Mesenchymal stem cell (in vitro differentiated cells and primary cell): ENCODE results near the gene ATP13A5.

ENCODE experiments used
- DNase-seq: peaks from one replicate; pipeline ENCODE4 v3.0.0-alpha.2; 2013
- H2AFZ ChIP-seq: one replicate; pipeline ENCODE4 v1.6.1; 2013; ENCODE audit warnings: low read depth, mild to moderate bottlenecking, control low read depth, inconsistent platforms, low read length, moderate library complexity
- H2AK5ac ChIP-seq: 2 replicates; pipeline ENCODE4 v1.6.1; 2013; ENCODE audit warnings: low read length, moderate library complexity, mild to moderate bottlenecking, inconsistent platforms; ENCODE audit not compliant: severe bottlenecking
- H2BK120ac ChIP-seq: one replicate; pipeline ENCODE4 v1.6.1; 2013; ENCODE audit warnings: low read depth, mild to moderate bottlenecking, inconsistent platforms, low read length, moderate library complexity
- H2BK12ac ChIP-seq, 2 experiments: one replicate each; pipeline ENCODE4 v1.6.1; 2013; ENCODE audit warnings: inconsistent platforms in 2 of 2, low read length in 2 of 2, mild to moderate bottlenecking in 2 of 2, moderate library complexity in 2 of 2, control low read depth in 1 of 2
- H2BK15ac ChIP-seq: one replicate; pipeline ENCODE4 v1.6.1; 2013; ENCODE audit warnings: mild to moderate bottlenecking, low read depth, inconsistent platforms; ENCODE audit not compliant: poor library complexity, severe bottlenecking
- H2BK5ac ChIP-seq: 2 replicates; pipeline ENCODE4 v1.6.1; 2013; ENCODE audit warnings: low read depth, mild to moderate bottlenecking, low read length, control low read depth, inconsistent platforms; ENCODE audit not compliant: poor library complexity, severe bottlenecking
- H3K14ac ChIP-seq, 2 experiments: one replicate each; pipeline ENCODE4 v1.6.1; 2013; ENCODE audit warnings: inconsistent platforms in 2 of 2, low read length in 2 of 2, control low read depth in 1 of 2, mild to moderate bottlenecking in 1 of 2, moderate library complexity in 1 of 2
- H3K18ac ChIP-seq, 2 experiments: one replicate each; pipeline ENCODE4 v1.6.1; 2013; ENCODE audit warnings: inconsistent platforms in 2 of 2, low read length in 2 of 2, control low read depth in 1 of 2, low read depth in 1 of 2, mild to moderate bottlenecking in 1 of 2
- H3K23ac ChIP-seq, 2 experiments: one replicate each; pipeline ENCODE4 v1.6.1; 2013; ENCODE audit warnings: inconsistent platforms in 2 of 2, low read length in 2 of 2, mild to moderate bottlenecking in 2 of 2, moderate library complexity in 2 of 2, control low read depth in 1 of 2
- H3K27ac ChIP-seq: 2 replicates; pipeline ENCODE4 v1.5.1; 2013; ENCODE audit warnings: mild to moderate bottlenecking, moderate library complexity, low read length, control low read depth, inconsistent platforms; ENCODE audit not compliant: poor library complexity, severe bottlenecking
- H3K27me3 ChIP-seq, 2 experiments: 2 replicates each; pipeline versions ENCODE4 v1.6.1 to v1.7.0; 2013; ENCODE audit warnings: low read length in 2 of 2, mild to moderate bottlenecking in 2 of 2, moderate library complexity in 2 of 2, control low read depth in 1 of 2, inconsistent platforms in 1 of 2; ENCODE audit not compliant: control insufficient read depth in 1 of 2, insufficient read depth in 1 of 2
- H3K36me3 ChIP-seq, 2 experiments: 2 replicates each; pipeline versions ENCODE4 v1.6.1 to v1.7.0; 2013; ENCODE audit warnings: low read length in 2 of 2, control low read depth in 1 of 2, inconsistent platforms in 1 of 2, low read depth in 1 of 2, mild to moderate bottlenecking in 1 of 2; ENCODE audit not compliant: insufficient read depth in 2 of 2, control insufficient read depth in 1 of 2
- H3K4ac ChIP-seq, 2 experiments: one replicate each; pipeline ENCODE4 v1.6.1; 2013; ENCODE audit warnings: inconsistent platforms in 2 of 2, low read length in 2 of 2, mild to moderate bottlenecking in 2 of 2, moderate library complexity in 2 of 2, control low read depth in 1 of 2, low read depth in 1 of 2
- H3K4me1 ChIP-seq: 2 replicates; pipeline ENCODE4 v1.6.1; 2013; ENCODE audit warnings: low read depth, low read length, control low read depth; ENCODE audit not compliant: control insufficient read depth, insufficient read depth
- H3K4me2 ChIP-seq: 2 replicates; pipeline ENCODE4 v1.6.1; 2013; ENCODE audit warnings: low read length, mild to moderate bottlenecking, inconsistent platforms; ENCODE audit not compliant: poor library complexity, severe bottlenecking
- H3K4me3 ChIP-seq, 2 experiments: 2 replicates each; pipeline versions ENCODE4 v1.5.1 to v1.7.0; 2013; ENCODE audit warnings: low read length in 2 of 2, mild to moderate bottlenecking in 2 of 2, control low read depth in 1 of 2, low read depth in 1 of 2; ENCODE audit not compliant: insufficient read depth in 1 of 2
- H3K79me1 ChIP-seq: replicated peaks from 2 replicates; pipeline ENCODE4 v1.6.1; 2013; ENCODE audit warnings: mild to moderate bottlenecking, control low read depth, low read length, inconsistent platforms; ENCODE audit not compliant: poor library complexity, severe bottlenecking
- H3K9ac ChIP-seq: 2 replicates; pipeline ENCODE4 v1.7.0; 2013; ENCODE audit warnings: mild to moderate bottlenecking, low read length, moderate library complexity
- H3K9me3 ChIP-seq: 2 replicates; pipeline ENCODE4 v1.7.0; 2013; ENCODE audit warnings: mild to moderate bottlenecking, low read length; ENCODE audit not compliant: control insufficient read depth
- H4K8ac ChIP-seq: one replicate; pipeline ENCODE4 v1.6.1; 2013; ENCODE audit warnings: inconsistent platforms, mild to moderate bottlenecking, low read length, moderate library complexity
- H4K91ac ChIP-seq: one replicate; pipeline ENCODE4 v1.6.1; 2013; ENCODE audit warnings: mild to moderate bottlenecking, low read length, inconsistent platforms
- WGBS: methylation state at CpG from one replicate; pipeline ENCODE4 v1.1.7; 2013; ENCODE audit warnings: mixed read lengths; 5-methylcytosine and 5-hydroxymethylcytosine counted together

Gene ATP13A5

GRCh38 chr3:193396451-193397244 lies 18.1 kb upstream of the ATP13A5 start:
- no peaks in the 10 kb centered on the region for H3K4me1 ChIP-seq
- H3K4ac ChIP-seq: no peak overlapping the region
- no peak overlapping the region for H3K18ac ChIP-seq
- no peak overlapping the region for H3K9ac ChIP-seq
- H3K36me3 ChIP-seq: no peaks in the 10 kb centered on the region
- H3K79me1 ChIP-seq: no peaks in the 10 kb centered on the region
- H3K27ac ChIP-seq: no peak overlapping the region
- H2BK120ac ChIP-seq: no peak overlapping the region
- H3K27me3 ChIP-seq: no peaks in the 10 kb centered on the region
- no peak overlapping the region for H3K4me3 ChIP-seq
- no peak overlapping the region for H3K14ac ChIP-seq
- H2BK15ac ChIP-seq: no peak overlapping the region
- peaks cover 4% of the 10 kb centered on the region for H3K9me3 ChIP-seq
- no peak overlapping the region for H2AK5ac ChIP-seq
- no peak overlapping the region for H2AFZ ChIP-seq
- no peak overlapping the region for H2BK12ac ChIP-seq
- H3K4me2 ChIP-seq: no peak overlapping the region
- no peak overlapping the region for H3K23ac ChIP-seq
- WGBS: 84% methylated on average over 7 of the region's 7 CpGs
- no peak overlapping the region for H4K8ac ChIP-seq
- no peak for DNase-seq
- H2BK5ac ChIP-seq: no peak overlapping the region
- H4K91ac ChIP-seq: no peak overlapping the region

GRCh38 chr3:193391902-193392301 lies 13.3 kb upstream of the ATP13A5 start:
- Histone ChIP-seq H2BK120ac (no peak overlapping the region), H3K4me3 (no peak overlapping the region), H3K36me3 (no peaks in the 10 kb centered on the region), H3K27ac (no peak overlapping the region), H2BK5ac (no peak overlapping the region), H3K9me3 (no peaks in the 10 kb centered on the region), H2AFZ (no peak overlapping the region), H3K4me2 (no peak overlapping the region), H3K4me1 (no peaks in the 10 kb centered on the region), H4K8ac (no peak overlapping the region), H4K91ac (no peak overlapping the region), H3K79me1 (no peaks in the 10 kb centered on the region), H3K9ac (no peak overlapping the region), H2BK15ac (no peak overlapping the region), H3K4ac (no peak overlapping the region), H3K27me3 (no peaks in the 10 kb centered on the region), H2BK12ac (no peak overlapping the region), H3K14ac (no peak overlapping the region), H3K18ac (no peak overlapping the region), H2AK5ac (no peak overlapping the region), H3K23ac (no peak overlapping the region)
- 70% methylated on average over 3 of the region's 3 CpGs for WGBS
- DNase-seq: no peak

GRCh38 chr3:193389335-193389734 lies 10.8 kb upstream of the ATP13A5 start:
- Histone ChIP-seq H3K18ac (no peak overlapping the region), H3K23ac (no peak overlapping the region), H3K14ac (no peak overlapping the region), H3K4me1 (no peaks in the 10 kb centered on the region), H2BK15ac (no peak overlapping the region), H3K9me3 (no peaks in the 10 kb centered on the region), H2BK120ac (no peak overlapping the region), H3K4me2 (no peak overlapping the region), H2AK5ac (no peak overlapping the region), H3K9ac (no peak overlapping the region), H3K27me3 (no peaks in the 10 kb centered on the region), H3K36me3 (no peaks in the 10 kb centered on the region), H2BK12ac (no peak overlapping the region), H4K91ac (no peak overlapping the region), H2BK5ac (no peak overlapping the region), H3K4me3 (no peak overlapping the region), H4K8ac (no peak overlapping the region), H3K27ac (no peak overlapping the region), H3K4ac (no peak overlapping the region), H2AFZ (no peak overlapping the region), H3K79me1 (no peaks in the 10 kb centered on the region)
- 56% methylated on average over 1 of the region's 2 CpGs for WGBS
- DNase-seq: no peak

GRCh38 chr3:193388361-193388760 lies 9.8 kb upstream of the ATP13A5 start:
- no peaks in the 10 kb centered on the region for H3K79me1 ChIP-seq
- no peak overlapping the region for H2AFZ ChIP-seq
- no peak overlapping the region for H2BK120ac ChIP-seq
- 78% methylated on average over 6 of the region's 6 CpGs for WGBS
- no peak for DNase-seq
- no peak overlapping the region for H2BK5ac ChIP-seq
- no peaks in the 10 kb centered on the region for H3K9me3 ChIP-seq
- H3K4ac ChIP-seq: no peak overlapping the region
- no peak overlapping the region for H3K4me3 ChIP-seq
- no peaks in the 10 kb centered on the region for H3K36me3 ChIP-seq
- no peak overlapping the region for H2AK5ac ChIP-seq
- H3K9ac ChIP-seq: no peak overlapping the region
- no peak overlapping the region for H3K4me2 ChIP-seq
- no peaks in the 10 kb centered on the region for H3K27me3 ChIP-seq
- no peak overlapping the region for H2BK15ac ChIP-seq
- H4K91ac ChIP-seq: no peak overlapping the region
- no peak overlapping the region for H3K18ac ChIP-seq
- no peak overlapping the region for H4K8ac ChIP-seq
- no peak overlapping the region for H3K23ac ChIP-seq
- H2BK12ac ChIP-seq: no peak overlapping the region
- no peaks in the 10 kb centered on the region for H3K4me1 ChIP-seq
- no peak overlapping the region for H3K27ac ChIP-seq
- no peak overlapping the region for H3K14ac ChIP-seq
